NCI-H524 (cell line): Measurements from ENCODE around the gene COLEC12.

Experiments
- DNase-seq, 2 experiments: peaks; one replicate each; lab custom pipeline; 2025; lab: John Stamatoyannopoulos, UW

Gene COLEC12

DNA sequence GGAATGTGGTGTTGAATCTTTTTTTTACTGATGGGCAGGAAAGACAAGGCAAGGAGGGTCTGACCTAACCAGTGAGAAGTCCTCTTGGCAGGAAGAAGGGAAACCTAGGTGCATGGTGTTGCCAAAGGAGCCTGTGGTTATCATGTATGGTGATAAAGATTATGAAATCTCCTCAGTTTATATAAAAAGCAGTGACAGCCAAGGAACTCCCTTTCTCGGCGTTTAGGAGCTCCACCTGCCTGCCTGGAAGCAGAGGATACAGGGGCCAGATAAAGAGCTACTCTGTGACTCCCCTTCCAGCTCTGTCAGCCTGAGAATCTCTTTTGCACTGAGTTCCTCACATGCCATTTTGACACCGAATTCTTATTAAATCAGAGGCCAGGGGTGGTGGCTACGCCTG, 26.1 kb downstream of the COLEC12 start:
- DNase-seq: no peak

- DNase-seq: no peak
Observed at GRCh38 chr18:473802-474201, 26.7 kb downstream of the COLEC12 start.

DNA sequence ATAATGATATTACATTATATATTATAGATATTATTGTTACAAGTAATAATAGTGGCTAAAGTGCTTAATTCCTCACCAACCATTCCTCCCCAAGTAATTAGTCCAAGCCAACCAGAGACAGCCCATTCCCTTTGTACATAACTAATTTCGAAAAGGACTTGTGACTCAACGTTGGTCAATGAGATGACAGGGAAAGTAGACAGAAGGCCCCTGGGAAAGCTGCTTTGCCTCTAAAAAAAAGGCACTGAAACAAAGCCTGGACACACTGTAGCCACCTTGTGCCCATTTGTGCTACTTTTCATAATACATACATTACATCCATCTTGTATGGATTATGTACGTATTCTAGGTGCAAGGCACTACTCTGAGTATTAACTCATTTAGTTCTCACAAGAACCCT, 28.8 kb downstream of the COLEC12 start:
- DNase-seq: no peak

GRCh38 chr18:470661-471501, 29.6 kb downstream of the COLEC12 start:
- DNase-seq: no peak

- DNase-seq: peak in 1 of 2 experiments; percentile 29
Observed at GRCh38 chr18:468955-469790, 31.3 kb downstream of the COLEC12 start.

GRCh38 chr18:463827-464541, 36.5 kb downstream of the COLEC12 start:
- DNase-seq: no peak

GRCh38 chr18:463403-463802, 37.1 kb downstream of the COLEC12 start:
- no peak for DNase-seq

GRCh38 chr18:461762-462161, 38.7 kb downstream of the COLEC12 start:
- no peak for DNase-seq

DNA sequence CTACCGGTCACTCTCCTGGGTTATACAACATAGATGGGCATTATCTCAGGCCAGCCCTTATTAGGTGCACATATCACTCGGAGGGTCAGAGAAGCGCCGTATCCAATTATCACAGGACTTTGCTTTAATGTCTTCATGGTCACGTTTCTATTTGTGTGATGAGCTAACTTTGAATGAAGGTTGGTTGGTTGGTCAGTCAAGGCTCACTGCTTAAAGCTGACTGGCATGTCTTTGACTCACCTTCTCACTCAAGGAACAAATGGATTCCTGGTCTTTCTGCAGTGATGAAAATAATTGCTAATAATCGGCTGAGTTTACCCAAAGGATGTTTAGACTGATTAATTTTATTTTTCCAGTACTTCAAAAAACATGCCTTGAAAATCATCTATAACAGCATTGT, 39.7 kb downstream of the COLEC12 start:
- no peak for DNase-seq

- DNase-seq: no peak
Observed at GRCh38 chr18:459814-460593, 40.5 kb downstream of the COLEC12 start.

GRCh38 chr18:457521-458412, 42.7 kb downstream of the COLEC12 start:
- DNase-seq: no peak

DNA sequence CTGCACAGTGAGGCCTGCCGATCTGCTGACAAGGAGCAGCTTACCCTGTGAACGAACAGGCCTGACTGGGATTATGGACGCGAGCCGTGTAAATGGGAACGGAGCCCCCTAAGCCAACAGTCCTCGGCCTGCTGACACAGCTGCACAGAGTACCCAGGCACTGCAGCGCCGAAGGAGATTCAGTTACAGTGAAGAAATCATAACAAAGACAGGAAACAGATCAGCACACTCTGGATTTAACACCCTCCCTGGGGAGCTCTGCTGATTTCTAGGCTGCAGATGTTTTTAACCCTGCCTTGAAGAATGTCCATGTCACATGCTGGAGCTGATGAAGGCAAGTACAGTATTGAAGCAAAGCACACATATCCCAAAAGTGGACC, 43.4 kb downstream of the COLEC12 start:
- DNase-seq: peak; percentile 59 to 91

DNA sequence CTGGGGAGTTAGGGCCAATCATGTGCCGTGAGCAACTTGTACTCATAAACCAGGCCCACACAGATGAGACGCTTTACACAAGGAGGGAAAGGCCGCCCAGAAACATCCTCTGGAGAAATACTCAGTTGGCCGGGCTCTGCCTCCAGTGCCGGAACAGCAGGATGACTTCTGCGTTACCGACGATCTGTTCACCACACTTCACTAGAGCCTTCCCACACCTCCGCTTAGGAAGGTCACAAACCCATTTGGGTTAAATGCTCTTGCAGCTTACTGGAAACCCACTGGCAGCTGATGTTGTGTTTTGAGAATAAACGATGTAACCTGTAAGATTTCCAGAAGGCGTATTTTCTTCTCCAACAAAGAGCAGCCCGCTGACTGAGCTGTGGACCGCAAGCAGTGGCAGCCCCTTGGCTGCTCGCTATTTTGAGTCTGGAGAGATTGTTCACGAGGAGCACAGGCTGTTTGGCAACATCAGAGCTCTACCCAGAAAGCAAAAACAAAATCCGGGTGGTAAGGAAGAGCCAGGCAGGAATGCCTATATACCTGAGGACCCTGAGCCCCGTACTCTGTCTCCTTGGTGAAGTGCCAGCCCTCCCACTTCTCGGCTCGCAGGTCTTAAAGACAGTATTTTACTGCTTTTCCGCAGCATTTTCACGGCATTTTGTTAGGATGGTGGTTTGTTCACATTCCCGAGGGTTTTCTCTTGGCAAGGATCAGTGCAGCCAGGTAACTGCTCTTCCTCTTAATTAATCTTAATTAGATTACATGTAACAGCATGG, 44.0 kb downstream of the COLEC12 start:
- DNase-seq: peak in 1 of 2 experiments; percentile 4

DNA sequence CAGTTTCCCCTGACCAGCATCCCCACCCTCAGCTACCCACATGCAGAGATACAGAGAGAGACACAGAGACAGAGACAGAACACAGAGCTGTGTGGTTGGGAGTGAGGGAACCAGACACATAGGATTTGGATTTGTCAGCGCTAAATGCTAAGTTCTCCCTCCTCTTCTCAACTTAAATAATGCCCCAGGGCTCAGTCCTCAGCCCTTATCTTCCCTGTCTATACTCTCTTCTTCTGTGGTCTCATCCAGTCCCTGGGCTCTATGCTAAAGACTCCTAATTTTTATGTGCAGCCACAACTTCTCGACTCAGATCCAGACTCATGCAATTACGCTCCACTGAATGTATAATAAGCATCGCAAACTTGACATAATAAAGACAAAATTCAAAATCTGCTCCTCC, 47.1 kb downstream of the COLEC12 start:
- no peak for DNase-seq

DNA sequence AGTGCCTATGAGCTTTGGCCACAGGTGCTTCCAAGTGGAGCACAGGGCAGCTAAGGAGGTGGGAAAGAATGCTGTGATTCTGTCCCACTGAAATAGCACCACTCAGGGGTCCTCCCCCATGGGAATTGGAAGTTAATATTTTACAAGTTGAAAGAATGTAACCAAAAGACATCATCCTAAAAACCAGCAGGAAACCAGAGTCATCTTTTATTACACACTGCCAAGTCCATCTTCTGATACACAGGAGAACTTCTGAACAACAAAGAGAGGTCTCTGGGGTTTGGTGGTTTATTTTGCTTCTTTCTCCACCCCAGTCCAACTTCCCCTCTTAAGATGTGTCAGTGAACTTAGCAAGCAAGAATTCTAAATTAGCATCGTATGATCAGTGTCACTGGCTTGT, 47.7 kb downstream of the COLEC12 start:
- no peak for DNase-seq

DNA sequence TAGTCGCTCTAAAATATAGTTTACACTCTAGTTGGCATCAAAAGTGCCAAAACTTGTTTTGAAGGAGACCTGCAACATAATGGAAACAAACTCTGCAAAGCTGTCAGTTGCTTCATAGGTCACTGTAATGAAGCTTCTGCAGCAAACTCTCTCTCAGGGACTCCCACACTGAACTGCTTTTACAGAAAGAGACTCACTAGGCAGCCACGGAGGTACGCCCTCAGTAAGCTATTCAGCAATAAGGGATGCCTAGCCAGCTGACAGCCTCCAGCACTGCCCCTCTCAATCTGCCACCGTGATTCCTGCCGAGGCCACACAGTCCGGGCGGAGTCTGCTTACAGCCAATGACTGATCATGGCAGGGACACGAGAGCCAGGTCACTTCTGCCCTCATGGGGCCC, 51.1 kb downstream of the COLEC12 start:
- DNase-seq: peak; percentile 67 to 85

DNA sequence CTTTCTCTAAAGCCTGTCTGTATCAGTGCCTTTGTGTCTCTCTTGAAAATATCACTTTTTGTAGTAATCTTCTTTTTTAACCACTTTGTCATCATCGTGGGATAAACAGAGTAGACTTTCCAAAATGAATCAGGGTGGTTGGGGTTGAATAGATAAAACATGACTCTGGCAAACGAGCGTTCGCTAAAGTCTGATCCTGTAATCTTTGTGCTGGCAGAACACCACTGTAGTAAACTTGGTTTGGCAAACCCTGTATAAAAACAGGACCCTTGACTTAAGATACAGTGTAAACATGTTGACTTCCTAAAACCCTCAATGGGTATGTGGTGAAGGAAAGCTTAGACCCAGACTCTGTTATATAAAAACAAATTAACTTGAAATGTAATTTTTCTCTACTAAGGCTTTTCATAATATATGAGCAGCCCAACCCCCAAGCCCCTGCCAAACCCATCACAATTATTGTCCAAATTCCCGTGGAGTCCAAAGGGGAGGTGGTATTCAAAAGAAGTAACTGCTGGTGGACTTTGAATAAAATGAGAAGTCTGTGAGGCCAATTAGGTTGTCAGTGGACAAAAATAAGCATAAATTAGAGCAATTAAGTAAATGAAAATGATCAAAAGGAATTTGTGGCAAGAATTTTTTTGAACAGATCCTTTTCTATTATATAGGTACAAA, 52.2 kb downstream of the COLEC12 start:
- DNase-seq: no peak

DNA sequence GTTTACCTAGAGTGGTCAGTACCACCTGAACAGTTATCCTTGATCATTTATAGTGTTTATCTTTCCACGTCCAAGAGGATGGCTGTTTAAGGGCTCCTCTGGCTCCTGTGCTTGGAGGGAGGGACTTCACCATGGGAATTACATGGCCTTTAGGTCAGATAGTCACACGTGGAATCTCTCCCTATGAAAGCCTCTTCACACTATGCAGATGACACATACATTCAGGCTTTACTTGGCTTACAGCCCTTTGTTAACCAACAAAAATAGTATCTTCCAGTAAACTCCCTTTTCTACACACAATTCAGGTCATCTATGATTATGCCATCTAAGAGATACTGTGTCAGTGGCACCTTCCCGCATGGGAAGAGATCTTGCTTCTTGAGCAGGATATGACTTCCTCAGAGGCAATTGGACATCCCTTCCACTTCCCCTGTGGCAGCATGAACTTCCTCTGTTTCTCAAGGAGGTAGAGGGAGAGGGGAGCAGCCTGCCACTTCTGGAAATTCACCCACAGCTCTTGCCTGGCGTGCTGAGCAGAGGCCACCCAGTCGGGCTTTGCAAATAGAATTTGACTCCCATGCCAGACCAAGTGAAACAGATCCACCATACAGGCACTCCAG, 53.5 kb downstream of the COLEC12 start:
- DNase-seq: no peak

GRCh38 chr18:445055-445454, 55.4 kb downstream of the COLEC12 start:
- DNase-seq: no peak
